Measurements from ENCODE around the gene ACAT1. TPM values are rescaled to one million over a fixed set of nuclear protein-coding genes. Genes with fewer than 3 reads are reported as not detected.

Gene ACAT1
- polyA plus RNA-seq (89.0 and 96.9 TPM in 2 replicates), polyA minus RNA-seq (36.8 and 41.7 TPM in 2 replicates)

DNA sequence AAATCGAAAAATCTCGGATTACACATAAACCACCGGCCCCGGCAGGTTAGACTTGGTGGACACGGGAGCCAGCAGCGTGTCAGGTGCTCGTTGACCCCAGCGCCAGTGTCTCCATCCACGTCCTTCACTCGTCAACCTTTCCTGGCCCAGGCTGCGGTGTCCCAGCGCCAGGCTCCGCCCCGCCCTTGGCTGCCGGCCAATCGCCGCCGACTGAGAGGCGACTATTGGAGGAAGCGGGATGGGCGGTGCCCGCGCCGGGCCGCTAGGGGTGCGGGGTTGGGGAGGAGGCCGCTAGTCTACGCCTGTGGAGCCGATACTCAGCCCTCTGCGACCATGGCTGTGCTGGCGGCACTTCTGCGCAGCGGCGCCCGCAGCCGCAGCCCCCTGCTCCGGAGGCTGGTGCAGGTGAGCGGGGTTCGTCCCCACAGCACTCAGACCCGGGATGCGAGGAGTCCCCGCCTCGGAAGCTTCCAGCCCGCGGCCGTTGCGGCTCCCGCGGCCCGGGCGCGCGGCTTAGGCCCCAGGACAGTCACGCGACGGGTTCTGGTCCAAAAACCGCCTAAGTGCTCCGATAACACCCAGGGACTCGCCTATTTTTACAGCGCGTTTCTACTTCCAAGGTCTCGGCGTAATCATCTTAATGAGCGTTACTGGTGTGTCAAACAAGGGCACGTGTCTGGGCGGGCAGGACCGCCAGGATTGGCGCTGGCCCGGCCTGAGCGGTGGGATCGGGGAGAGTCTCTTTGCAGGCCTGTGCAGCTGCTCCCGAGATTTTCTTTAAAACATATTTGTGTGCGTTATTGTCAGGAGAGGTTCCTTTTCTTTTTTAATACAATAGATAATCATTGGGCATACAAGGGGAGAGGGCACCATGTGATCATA is at the start of gene ACAT1:
Gene ACAT1, plus strand, starts transcription at position 294 of the 882 bp plus-strand sequence. Its CDS starts 40 bp downstream, at position 334.
- no peaks in the 10 kb centered on the region for H3K9me3 ChIP-seq (ENCODE audit: low read length)
- no peaks in the 10 kb centered on the region for H4K20me1 ChIP-seq (ENCODE audit: insufficient read depth)
- H3K9ac ChIP-seq (ENCODE audit: low read length), result peak within 1 kb of the TSS; percentile 68
- H3F3A ChIP-seq (ENCODE audit: insufficient read depth, low read length, poor library complexity, severe bottlenecking), result no peaks in the 10 kb centered on the region
- H3K4me3 ChIP-seq (ENCODE audit: low read length), result peak within 1 kb of the TSS; percentile 90
- peak within 1 kb of the TSS; percentile 46 for H3K4me2 ChIP-seq (ENCODE audit: low read length)
- TF ChIP-seq EP300 (conservative IDR thresholded peaks at IDR 0.05; ENCODE audit: poor library complexity, severe bottlenecking) (peak; percentile 11), POLR2AphosphoS5 (IDR thresholded peaks at IDR 0.05) (peak; percentile 71), SMC3 (conservative IDR thresholded peaks at IDR 0.05; ENCODE audit: poor library complexity) (peak; percentile 41), TAF1 (IDR thresholded peaks at IDR 0.05; ENCODE audit: low read depth) (peak; percentile 27), MXI1 (conservative IDR thresholded peaks at IDR 0.05; ENCODE audit: poor library complexity, severe bottlenecking) (peak; percentile 85), EZH2 (IDR thresholded peaks at IDR 0.05; ENCODE audit: borderline replicate concordance, insufficient read depth, low read length, poor library complexity, severe bottlenecking) (no peak)
- TF ChIP-seq, protein P1, sequence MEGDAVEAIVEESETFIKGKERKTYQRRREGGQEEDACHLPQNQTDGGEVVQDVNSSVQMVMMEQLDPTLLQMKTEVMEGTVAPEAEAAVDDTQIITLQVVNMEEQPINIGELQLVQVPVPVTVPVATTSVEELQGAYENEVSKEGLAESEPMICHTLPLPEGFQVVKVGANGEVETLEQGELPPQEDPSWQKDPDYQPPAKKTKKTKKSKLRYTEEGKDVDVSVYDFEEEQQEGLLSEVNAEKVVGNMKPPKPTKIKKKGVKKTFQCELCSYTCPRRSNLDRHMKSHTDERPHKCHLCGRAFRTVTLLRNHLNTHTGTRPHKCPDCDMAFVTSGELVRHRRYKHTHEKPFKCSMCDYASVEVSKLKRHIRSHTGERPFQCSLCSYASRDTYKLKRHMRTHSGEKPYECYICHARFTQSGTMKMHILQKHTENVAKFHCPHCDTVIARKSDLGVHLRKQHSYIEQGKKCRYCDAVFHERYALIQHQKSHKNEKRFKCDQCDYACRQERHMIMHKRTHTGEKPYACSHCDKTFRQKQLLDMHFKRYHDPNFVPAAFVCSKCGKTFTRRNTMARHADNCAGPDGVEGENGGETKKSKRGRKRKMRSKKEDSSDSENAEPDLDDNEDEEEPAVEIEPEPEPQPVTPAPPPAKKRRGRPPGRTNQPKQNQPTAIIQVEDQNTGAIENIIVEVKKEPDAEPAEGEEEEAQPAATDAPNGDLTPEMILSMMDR (IDR thresholded peaks at IDR 0.05; ENCODE audit: poor library complexity, severe bottlenecking), result no peak
- TF ChIP-seq, protein P2, sequence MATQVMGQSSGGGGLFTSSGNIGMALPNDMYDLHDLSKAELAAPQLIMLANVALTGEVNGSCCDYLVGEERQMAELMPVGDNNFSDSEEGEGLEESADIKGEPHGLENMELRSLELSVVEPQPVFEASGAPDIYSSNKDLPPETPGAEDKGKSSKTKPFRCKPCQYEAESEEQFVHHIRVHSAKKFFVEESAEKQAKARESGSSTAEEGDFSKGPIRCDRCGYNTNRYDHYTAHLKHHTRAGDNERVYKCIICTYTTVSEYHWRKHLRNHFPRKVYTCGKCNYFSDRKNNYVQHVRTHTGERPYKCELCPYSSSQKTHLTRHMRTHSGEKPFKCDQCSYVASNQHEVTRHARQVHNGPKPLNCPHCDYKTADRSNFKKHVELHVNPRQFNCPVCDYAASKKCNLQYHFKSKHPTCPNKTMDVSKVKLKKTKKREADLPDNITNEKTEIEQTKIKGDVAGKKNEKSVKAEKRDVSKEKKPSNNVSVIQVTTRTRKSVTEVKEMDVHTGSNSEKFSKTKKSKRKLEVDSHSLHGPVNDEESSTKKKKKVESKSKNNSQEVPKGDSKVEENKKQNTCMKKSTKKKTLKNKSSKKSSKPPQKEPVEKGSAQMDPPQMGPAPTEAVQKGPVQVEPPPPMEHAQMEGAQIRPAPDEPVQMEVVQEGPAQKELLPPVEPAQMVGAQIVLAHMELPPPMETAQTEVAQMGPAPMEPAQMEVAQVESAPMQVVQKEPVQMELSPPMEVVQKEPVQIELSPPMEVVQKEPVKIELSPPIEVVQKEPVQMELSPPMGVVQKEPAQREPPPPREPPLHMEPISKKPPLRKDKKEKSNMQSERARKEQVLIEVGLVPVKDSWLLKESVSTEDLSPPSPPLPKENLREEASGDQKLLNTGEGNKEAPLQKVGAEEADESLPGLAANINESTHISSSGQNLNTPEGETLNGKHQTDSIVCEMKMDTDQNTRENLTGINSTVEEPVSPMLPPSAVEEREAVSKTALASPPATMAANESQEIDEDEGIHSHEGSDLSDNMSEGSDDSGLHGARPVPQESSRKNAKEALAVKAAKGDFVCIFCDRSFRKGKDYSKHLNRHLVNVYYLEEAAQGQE (IDR thresholded peaks at IDR 0.05; ENCODE audit: borderline replicate concordance), result no peak
- H3K9me2 ChIP-seq (ENCODE audit: insufficient read depth, low read length), result no peaks in the 10 kb centered on the region
- H3K27me3 ChIP-seq (ENCODE audit: insufficient read depth, low read depth, low read length), result no peaks in the 10 kb centered on the region
- H3K27ac ChIP-seq (ENCODE audit: low read length), result peak within 1 kb of the TSS; percentile 48
- peak within 1 kb of the TSS; percentile 15 for H2AFZ ChIP-seq (ENCODE audit: low read depth, low read length)
- no peaks in the 10 kb centered on the region for H3K36me3 ChIP-seq (ENCODE audit: insufficient read depth, low read length)
- H3K79me2 ChIP-seq (replicated peaks; ENCODE audit: insufficient read depth, low read length), result no peaks in the 10 kb centered on the region

DNA sequence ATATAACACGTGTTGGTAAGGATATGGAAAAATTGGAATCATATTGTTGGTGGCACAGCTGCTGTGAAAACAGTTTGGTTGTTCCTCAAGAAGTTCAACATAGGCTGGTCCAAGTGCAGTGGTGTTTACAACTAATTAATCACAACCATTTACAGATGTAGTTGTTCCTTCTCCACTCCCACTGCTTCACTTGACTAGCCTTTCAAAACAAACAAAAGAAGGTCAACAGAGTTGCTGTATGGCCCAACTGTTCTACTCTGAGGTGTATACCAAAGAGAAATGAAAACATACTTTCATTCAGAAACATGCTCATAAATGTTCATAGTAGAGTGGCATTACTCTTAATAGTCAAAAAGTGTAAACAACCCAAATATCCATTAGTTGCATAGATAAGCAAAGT is 36.6 kb upstream of the ACAT1 start:
- no peaks in the 10 kb centered on the region for H4K20me1 ChIP-seq (ENCODE audit: insufficient read depth)
- TF ChIP-seq, protein P2 (IDR thresholded peaks at IDR 0.05; ENCODE audit: borderline replicate concordance), result no peak
- TF ChIP-seq MXI1 (conservative IDR thresholded peaks at IDR 0.05; ENCODE audit: poor library complexity, severe bottlenecking) (no peak), EZH2 (IDR thresholded peaks at IDR 0.05; ENCODE audit: borderline replicate concordance, insufficient read depth, low read length, poor library complexity, severe bottlenecking) (no peak), RAD21 (conservative IDR thresholded peaks at IDR 0.05) (no peak), TAF1 (IDR thresholded peaks at IDR 0.05; ENCODE audit: low read depth) (no peak), POLR2AphosphoS5 (IDR thresholded peaks at IDR 0.05) (no peak), SMC3 (conservative IDR thresholded peaks at IDR 0.05; ENCODE audit: poor library complexity) (no peak), EP300 (conservative IDR thresholded peaks at IDR 0.05; ENCODE audit: poor library complexity, severe bottlenecking) (no peak)
- TF ChIP-seq, protein P1 (IDR thresholded peaks at IDR 0.05; ENCODE audit: poor library complexity, severe bottlenecking), result no peak
- H3F3A ChIP-seq (ENCODE audit: insufficient read depth, low read length, poor library complexity, severe bottlenecking), result no peaks in the 10 kb centered on the region
- no peaks in the 10 kb centered on the region for H3K36me3 ChIP-seq (ENCODE audit: insufficient read depth, low read length)
- no peaks in the 10 kb centered on the region for H3K27me3 ChIP-seq (ENCODE audit: insufficient read depth, low read depth, low read length)
- no peak overlapping the region for H3K9ac ChIP-seq (ENCODE audit: low read length)
- no peak overlapping the region for H3K27ac ChIP-seq (ENCODE audit: low read length)
- H3K9me2 ChIP-seq (ENCODE audit: insufficient read depth, low read length), result no peaks in the 10 kb centered on the region
- H3K79me2 ChIP-seq (replicated peaks; ENCODE audit: insufficient read depth, low read length), result no peaks in the 10 kb centered on the region
- no peak overlapping the region for H3K4me2 ChIP-seq (ENCODE audit: low read length)
- H3K9me3 ChIP-seq (ENCODE audit: low read length), result no peaks in the 10 kb centered on the region
- no peak overlapping the region for H2AFZ ChIP-seq (ENCODE audit: low read depth, low read length)
- no peak overlapping the region for H3K4me3 ChIP-seq (ENCODE audit: low read length)

All from neural cell (in vitro differentiated cells).